GM06990 (cell line): ENCODE results near the gene MBP.

Experiments used
- DNase-seq: peaks from one replicate; pipeline ENCODE4 v3.0.0-alpha.2; 2011; ENCODE audit not compliant: insufficient read length; ENCODE audit errors: extremely low read depth
- H3K27me3 ChIP-seq: replicated peaks from 2 replicates; pipeline ENCODE4 v1.6.0; 2011; ENCODE audit warnings: low read length; ENCODE audit not compliant: control insufficient read depth, insufficient read depth
- H3K36me3 ChIP-seq: 2 replicates; pipeline ENCODE4 v1.5.1; 2011; ENCODE audit warnings: low read length; ENCODE audit not compliant: control insufficient read depth, insufficient read depth
- H3K4me3 ChIP-seq: replicated peaks from 2 replicates; pipeline ENCODE4 v1.5.1; 2011; ENCODE audit warnings: low read depth, mild to moderate bottlenecking, control low read depth, low read length
- TF ChIP-seq, protein P1 (sequence below): IDR thresholded peaks from 2 replicates; pipeline ENCODE4 v1.5.1; 2011; ENCODE audit warnings: low read length, control low read depth, mild to moderate bottlenecking, inconsistent platforms; ENCODE audit not compliant: insufficient read depth, poor library complexity, severe bottlenecking

MBP gene

DNA sequence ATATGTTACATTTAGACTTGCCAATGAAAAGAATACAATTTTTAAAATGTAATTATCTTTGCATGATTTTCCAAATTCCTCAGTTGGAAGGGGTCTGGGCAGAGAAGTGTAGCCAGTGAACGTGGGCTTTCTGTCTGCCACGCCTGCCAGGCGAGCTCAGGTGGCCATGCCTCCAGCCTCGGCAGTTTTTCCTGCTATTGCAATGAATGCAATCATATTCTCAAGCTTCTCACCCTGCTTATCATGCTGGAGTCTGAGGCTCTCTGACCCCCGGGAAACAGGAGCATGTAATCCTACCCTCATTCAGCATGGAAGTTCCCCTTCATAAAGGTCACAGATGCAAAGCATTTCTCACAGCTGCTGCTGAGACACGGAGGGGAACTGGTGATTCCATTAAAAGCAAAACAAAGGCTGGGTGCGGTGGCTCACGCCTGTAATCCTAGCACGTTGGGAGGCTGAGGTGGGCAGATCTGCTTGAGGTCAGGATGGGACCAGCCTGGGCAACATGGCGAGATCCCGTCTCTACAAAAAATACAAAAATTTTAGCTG lies 154.8 kb downstream of the MBP start:
- TF ChIP-seq, protein P1, sequence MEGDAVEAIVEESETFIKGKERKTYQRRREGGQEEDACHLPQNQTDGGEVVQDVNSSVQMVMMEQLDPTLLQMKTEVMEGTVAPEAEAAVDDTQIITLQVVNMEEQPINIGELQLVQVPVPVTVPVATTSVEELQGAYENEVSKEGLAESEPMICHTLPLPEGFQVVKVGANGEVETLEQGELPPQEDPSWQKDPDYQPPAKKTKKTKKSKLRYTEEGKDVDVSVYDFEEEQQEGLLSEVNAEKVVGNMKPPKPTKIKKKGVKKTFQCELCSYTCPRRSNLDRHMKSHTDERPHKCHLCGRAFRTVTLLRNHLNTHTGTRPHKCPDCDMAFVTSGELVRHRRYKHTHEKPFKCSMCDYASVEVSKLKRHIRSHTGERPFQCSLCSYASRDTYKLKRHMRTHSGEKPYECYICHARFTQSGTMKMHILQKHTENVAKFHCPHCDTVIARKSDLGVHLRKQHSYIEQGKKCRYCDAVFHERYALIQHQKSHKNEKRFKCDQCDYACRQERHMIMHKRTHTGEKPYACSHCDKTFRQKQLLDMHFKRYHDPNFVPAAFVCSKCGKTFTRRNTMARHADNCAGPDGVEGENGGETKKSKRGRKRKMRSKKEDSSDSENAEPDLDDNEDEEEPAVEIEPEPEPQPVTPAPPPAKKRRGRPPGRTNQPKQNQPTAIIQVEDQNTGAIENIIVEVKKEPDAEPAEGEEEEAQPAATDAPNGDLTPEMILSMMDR = no peak
- Histone ChIP-seq H3K4me3 (no peak overlapping the region), H3K36me3 (no peaks in the 10 kb centered on the region; the same call in 1 of the 2 replicates), H3K27me3 (no peaks in the 10 kb centered on the region)
- no peak for DNase-seq

DNA sequence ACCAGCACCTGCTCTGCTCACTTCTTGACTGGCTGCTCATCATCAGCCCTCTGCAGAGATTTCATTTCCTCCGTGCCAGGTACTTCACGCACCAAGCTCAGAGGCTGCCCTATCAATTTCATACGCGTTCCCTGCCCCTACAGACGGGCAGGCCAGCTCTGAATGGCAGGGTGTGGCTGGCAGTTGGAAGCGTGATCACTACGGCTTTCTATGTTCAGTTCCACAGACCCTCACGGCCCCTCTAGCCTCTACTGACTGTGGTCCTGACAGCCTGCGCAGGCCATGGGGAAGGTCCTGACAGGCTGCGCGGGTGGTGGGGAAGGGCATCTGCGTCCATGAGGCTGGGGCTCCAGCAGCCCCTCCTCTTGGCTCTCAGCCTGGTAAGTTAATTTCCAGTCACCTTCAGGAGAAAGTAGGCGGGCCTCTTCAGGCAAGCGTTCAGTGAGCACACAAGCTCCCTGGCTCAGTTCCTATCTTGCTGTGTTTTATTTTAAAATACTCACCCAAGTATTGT lies 155.4 kb downstream of the MBP start:
- H3K4me3 ChIP-seq = no peak overlapping the region
- no peaks in the 10 kb centered on the region for H3K27me3 ChIP-seq
- no peaks in the 10 kb centered on the region; the same call in 1 of the 2 replicates for H3K36me3 ChIP-seq
- DNase-seq = no peak
- TF ChIP-seq, protein P1 = no peak

DNA sequence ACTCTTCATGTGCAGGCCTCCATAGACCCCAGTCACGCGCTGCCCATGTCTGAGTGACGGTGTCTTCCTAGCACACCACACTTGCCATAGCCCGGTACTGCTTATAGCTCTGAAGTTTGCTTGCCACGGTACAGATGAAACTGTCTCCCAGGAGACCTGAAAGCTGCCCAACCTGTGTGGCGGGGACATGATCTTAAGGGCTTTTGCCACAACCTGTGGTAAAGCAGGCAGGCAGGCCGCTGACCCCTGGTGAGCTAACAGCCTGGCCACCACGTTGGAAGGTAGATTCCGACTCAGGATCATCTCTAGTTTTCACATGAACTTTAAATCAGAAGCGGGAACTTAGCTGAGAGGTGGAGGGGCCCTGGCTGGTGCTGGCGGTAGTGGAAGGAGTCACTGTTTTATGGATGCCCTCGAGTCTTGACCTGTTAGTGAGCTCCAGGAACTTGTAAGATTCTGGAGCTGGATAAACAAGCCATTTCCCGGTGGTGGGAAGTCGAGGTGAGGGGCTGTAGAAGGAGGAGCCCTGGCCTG lies 156.9 kb downstream of the MBP start:
- Histone ChIP-seq H3K27me3 (no peaks in the 10 kb centered on the region), H3K36me3 (no peaks in the 10 kb centered on the region; the same call in 1 of the 2 replicates), H3K4me3 (no peak overlapping the region)
- DNase-seq = no peak
- TF ChIP-seq, protein P1 = no peak

DNA sequence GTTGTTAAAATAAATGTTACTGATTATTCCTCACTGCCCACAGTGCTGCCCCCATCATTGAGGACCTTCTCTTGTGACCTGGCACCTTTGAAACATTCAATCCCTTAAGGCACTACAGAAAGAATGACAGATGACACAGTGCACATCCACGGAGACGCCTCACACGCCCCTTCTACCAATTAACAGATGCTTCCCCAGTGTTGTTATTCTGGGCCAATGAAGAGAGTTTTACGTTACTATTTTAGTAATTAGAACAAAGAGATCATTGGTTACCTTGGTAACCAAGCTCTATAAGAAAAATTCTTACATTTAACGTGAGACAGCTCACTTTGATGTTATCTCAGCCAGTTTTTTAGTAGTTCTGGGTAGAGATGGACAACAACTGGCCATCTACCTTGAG lies 158.2 kb downstream of the MBP start:
- H3K36me3 ChIP-seq = no peaks in the 10 kb centered on the region
- H3K4me3 ChIP-seq = no peak overlapping the region
- no peak for DNase-seq
- no peaks in the 10 kb centered on the region for H3K27me3 ChIP-seq
- TF ChIP-seq, protein P1 = no peak

DNA sequence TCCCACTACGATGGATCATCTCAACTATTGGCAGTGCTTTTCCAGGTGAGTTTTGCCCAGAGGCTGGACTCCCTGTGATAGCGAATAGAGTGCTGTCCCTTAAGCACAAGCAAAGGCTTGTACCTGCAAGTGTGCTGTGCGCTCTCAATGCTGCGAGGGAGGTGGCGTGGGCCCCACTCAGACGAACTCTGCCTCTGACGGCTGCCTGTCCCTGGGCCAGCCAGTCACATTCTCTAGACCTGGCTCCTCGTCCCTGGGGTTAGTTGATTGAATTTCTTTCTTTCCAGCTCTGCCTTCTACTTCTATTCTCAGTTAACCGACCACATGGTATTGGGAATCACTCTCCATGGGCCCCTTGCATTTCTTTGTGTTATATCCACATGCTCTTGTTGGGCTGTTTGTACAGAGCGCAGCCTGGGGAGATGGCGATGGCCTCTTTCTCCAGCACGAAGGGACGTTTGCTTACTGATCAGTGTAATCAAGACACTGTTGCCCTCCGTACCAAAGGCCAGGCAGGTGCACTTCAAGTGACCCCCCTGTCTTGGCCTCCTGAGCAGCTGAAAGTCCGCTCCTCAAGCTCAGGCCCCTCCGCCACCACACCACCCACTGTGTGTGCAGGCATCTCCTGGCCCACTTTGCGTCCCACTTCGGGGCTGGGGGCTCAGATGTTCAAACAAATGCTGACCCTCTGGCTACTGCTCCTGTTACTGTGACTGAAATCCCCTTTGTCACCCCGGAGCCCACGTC lies 158.9 kb downstream of the MBP start:
- Histone ChIP-seq H3K27me3 (no peaks in the 10 kb centered on the region), H3K4me3 (no peak overlapping the region), H3K36me3 (no peaks in the 10 kb centered on the region; the same call in 1 of the 2 replicates)
- TF ChIP-seq, protein P1 = no peak
- DNase-seq = no peak
